NCI-H2171 treated with DMSO at 0.1 percent for 48 hours (cell line): ENCODE results near the gene KIF9.
"Not testable (repeated sequence)": the region's sequence is repeated elsewhere in the genome, so short reads cannot be mapped to it uniquely, and the experiment has no call there.

Source experiments
- DNase-seq: peaks from one replicate; lab custom pipeline; 2025; lab: John Stamatoyannopoulos, UW

Gene KIF9, protein sequence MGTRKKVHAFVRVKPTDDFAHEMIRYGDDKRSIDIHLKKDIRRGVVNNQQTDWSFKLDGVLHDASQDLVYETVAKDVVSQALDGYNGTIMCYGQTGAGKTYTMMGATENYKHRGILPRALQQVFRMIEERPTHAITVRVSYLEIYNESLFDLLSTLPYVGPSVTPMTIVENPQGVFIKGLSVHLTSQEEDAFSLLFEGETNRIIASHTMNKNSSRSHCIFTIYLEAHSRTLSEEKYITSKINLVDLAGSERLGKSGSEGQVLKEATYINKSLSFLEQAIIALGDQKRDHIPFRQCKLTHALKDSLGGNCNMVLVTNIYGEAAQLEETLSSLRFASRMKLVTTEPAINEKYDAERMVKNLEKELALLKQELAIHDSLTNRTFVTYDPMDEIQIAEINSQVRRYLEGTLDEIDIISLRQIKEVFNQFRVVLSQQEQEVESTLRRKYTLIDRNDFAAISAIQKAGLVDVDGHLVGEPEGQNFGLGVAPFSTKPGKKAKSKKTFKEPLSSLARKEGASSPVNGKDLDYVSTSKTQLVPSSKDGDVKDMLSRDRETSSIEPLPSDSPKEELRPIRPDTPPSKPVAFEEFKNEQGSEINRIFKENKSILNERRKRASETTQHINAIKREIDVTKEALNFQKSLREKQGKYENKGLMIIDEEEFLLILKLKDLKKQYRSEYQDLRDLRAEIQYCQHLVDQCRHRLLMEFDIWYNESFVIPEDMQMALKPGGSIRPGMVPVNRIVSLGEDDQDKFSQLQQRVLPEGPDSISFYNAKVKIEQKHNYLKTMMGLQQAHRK

GRCh38 chr3:47282424-47283192 lies at the start of gene KIF9, which contains the start of gene KLHL18:
Gene KIF9 (minus strand): TSS chr3:47282799. CDS start chr3:47277374, 5,425 bp downstream.
Gene KLHL18 (plus strand): TSS chr3:47282944. CDS start chr3:47282966, 22 bp downstream.
- peak; percentile 91 for DNase-seq

GRCh38 chr3:47324278-47324865 lies 41.8 kb upstream of the KIF9 start:
- peak; percentile 41 for DNase-seq

- DNase-seq = no peak
Measured at GRCh38 chr3:47323431-47324277, 41.1 kb upstream of the KIF9 start.

- DNase-seq = no peak
Measured at GRCh38 chr3:47319956-47320355, 37.4 kb upstream of the KIF9 start.

DNA sequence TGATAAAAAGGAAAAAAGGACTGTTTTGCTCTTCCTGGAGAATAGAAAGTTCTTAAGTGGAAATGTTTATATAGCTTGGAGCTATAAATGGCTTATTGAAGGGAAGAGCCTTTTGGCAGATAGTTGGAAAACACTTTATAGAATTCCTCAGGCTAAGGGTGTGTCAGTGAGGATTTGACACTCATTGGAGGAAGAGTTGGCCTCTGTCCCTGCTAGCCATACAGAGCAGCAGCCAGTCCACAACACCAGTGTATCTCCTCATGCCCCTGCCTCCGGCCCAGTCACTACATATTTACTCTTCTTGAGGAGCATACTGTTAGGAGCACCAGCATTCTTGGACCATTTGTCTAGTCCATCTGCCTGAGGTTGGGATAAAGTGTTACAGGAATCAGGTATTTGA lies 36.3 kb upstream of the KIF9 start:
- DNase-seq = no peak

- not testable (repeated sequence) for DNase-seq
Measured at GRCh38 chr3:47316151-47316550, 33.6 kb upstream of the KIF9 start.

DNA sequence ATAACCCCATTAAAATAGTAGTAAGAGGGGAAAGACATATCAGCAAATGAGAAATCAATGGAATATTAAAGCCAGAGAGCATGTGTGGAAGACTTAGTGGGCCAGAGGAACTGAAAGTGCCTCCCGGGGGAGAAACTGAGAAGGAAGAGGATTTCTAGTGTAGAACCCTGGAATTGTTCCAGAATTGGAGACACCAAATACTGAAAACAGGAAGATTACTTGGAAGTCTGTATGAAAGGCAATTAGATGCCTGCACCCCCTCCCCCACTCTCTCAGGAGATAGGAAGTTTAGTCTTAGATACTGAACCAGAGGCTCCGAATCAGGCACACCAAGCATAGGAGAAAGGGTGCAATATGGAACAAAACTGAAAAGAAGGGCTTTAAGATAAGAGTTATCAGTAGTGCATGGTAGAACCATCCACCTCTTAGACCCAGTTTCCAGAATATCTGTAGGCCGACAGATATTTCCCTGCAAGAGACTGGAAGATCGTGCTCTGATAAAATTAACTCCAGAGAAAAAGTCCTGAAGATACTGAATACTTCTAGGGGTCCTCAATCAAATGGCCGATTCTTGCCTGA lies 32.6 kb upstream of the KIF9 start:
- peak; percentile 5 for DNase-seq

DNA sequence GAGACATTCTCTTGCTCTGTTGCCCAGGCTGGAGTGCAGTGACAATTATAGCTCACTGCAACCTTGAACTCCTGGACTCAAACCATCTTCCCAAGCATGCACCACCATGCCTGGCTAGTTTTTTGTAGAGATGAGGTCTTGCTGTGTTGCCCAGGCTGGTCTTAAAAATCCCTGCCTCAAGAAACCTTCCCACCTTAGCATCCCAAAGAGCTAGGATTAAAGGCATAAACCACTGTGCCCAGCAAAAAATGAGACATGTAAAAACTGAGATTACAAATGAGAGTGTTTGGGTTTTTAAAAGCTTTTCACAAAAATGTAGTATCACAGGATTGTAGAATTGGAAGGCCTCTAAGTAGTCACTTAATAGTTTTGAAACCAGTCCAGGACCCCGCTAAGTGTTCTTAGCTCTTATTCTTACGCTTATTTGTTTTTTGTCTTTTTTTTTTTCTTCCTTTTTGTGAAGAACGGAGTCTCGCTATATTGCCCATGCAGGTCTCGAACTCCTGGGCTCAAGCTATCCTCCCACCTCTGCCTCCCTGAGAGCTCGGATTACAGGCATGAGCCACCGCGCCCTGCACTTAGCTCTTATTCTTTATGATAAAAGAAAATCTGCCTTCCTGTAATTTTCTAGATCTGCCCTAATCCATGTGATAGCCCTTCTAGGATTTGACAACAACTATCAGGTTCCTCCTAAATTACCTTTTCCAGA lies 31.6 kb upstream of the KIF9 start:
- DNase-seq = no peak

DNA sequence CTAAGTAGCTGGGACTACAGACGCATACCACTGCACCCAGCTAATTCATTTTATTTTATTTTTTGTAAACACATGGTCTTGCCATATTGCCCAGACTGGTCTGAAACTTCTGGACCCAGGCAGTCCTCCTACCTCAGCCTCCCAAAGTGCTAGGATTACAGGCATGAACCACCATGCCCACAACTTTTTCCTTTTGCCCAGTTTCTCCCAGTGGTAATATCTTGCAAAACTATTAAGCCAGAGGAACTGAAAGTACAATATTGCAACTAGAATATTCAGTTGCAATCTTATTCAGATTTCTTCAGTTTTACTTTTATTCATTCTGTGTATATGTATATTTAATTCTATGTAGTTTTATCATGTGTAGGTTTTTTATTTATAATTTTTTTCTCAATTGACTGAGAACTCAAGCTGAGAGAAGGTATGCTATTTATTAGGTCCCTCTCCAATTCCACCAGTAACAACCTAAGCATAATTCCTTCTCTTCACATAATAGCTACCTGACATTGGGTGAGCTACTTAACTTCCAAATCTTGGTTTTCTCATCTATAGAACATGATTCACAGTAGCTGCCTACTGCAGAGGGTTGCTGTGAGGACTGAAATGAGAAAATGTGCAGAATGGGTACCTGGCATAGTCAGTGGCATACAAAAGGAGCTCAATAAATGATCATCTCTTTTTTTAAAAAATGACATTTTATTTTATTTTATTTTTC lies 30.9 kb upstream of the KIF9 start:
- DNase-seq = no peak

DNA sequence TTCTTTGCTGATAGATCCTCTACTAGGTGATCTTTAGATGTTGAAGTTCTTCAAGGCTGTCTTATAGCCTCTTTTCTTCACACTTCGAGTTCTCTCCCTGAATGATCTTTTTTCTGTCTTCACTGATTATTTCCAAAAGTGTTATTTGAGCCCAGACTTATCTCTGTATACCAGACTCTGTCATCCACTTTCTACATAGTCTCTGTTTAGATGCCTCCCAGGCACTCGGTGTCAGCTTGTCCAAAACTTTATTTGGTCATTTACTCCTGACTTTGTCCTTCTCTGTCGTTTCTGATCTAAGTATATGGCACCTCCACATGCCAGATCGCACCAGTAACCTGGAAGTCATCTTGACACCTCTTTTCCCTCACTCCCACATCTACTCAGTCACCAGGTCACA lies 27.8 kb upstream of the KIF9 start:
- DNase-seq = no peak

GRCh38 chr3:47309231-47309630 lies 26.6 kb upstream of the KIF9 start:
- not testable (repeated sequence) for DNase-seq

- DNase-seq = no peak
Measured at GRCh38 chr3:47306022-47306421, 23.4 kb upstream of the KIF9 start.

GRCh38 chr3:47301456-47301855 lies 18.9 kb upstream of the KIF9 start:
- no peak for DNase-seq

- DNase-seq = no peak
Measured at GRCh38 chr3:47299381-47300318, 17.1 kb upstream of the KIF9 start.

GRCh38 chr3:47298439-47298838 lies 15.8 kb upstream of the KIF9 start:
- DNase-seq = no peak

DNA sequence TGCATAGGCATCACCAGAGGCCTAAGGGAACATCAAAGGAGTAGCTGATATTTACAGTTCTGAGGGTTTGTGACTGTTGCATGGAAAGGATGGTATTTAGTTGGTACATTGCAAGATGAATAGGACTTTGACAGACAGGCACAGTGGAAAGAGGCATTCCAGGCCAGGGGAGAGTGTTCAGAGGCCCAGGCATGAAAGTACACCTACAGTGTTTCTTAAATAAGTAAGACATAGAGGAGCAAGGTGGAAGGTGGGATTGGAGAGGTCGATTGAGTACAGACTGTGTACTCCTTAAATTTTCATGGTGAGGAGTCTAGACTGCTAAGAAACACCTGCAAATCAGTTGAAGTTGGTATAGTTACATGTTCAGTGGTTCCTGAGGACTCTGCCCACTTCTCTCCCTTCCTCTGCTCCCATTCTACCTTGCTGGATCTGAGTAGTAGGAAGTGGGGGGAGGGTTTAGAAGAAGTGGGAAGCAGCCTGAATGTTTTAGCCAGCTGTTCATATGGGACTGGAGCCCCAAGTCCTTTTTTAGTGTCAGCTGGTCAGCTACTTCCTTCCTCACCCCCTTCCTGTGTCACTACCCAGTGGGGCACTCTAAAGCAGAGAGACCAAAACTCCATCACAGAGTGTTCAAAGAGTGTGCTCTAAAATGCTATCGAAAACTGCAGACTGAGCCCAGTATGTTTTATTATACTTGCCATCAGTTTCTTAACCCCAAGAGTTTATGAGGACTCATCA lies 14.1 kb upstream of the KIF9 start:
- no peak for DNase-seq

DNA sequence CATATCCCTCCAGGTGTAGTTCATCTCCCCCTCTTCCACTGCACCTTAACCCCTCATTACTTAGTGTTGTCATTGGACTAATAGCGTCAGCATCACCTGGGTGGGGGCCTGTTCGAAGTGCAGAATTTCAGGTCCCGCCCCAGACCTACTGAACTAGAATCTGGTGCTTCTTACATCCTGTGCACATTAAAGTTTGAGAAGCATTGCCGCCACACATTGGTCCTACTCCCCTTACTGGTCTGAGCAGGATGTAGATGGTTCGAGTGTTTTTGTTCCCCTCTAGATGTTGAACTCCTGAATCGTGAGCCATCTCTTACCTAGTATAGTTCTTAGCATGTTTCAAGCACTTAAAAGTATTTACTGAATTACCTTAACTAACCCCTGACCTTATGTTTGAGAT lies 13.4 kb upstream of the KIF9 start:
- DNase-seq = no peak
